GM23338 (cell line): Measurements from ENCODE around the gene GGN. TPM values are rescaled to one million over a fixed set of nuclear protein-coding genes. Genes with fewer than 3 reads are reported as not detected.

Source experiments
- ATAC-seq: fragments of 200-7000 bp; cut with Tn5 transposase; 3 replicates; pipeline ENCODE4 v1.9.1; 2020
- DNase-seq: peaks from one replicate; pipeline ENCODE4 v3.0.0-alpha.2; 2015; ENCODE audit warnings: low spot score
- H2AFZ ChIP-seq: fragments of 200-600 bp; sonication (generic); 2 replicates; pipeline ENCODE4 v1.8.0; 2016; ENCODE audit warnings: antibody characterized with exemption, mild to moderate bottlenecking, moderate library complexity
- H3F3A ChIP-seq: fragments of 200-600 bp; sonication (generic); replicated peaks from 2 replicates; pipeline ENCODE4 v1.8.0; 2017; ENCODE audit warnings: antibody characterized with exemption, mixed run types, low read depth
- H3K27ac ChIP-seq: fragments of 200-600 bp; sonication (generic); 2 replicates; pipeline ENCODE4 v1.6.1; 2016; ENCODE audit warnings: low read depth
- H3K27me3 ChIP-seq: fragments of 200-600 bp; sonication (generic); 2 replicates; pipeline ENCODE4 v1.8.0; 2016; ENCODE audit warnings: mild to moderate bottlenecking, mixed run types, moderate library complexity; ENCODE audit not compliant: insufficient read depth
- H3K36me3 ChIP-seq: fragments of 200-600 bp; sonication (generic); 2 replicates; pipeline ENCODE4 v1.8.0; 2016; ENCODE audit warnings: mild to moderate bottlenecking; ENCODE audit not compliant: insufficient read depth
- H3K4me1 ChIP-seq: fragments of 200-600 bp; sonication (generic); 2 replicates; pipeline ENCODE4 v1.8.0; 2016; ENCODE audit warnings: mild to moderate bottlenecking, moderate library complexity; ENCODE audit not compliant: insufficient read depth
- H3K4me2 ChIP-seq: fragments of 200-600 bp; sonication (generic); 2 replicates; pipeline ENCODE4 v1.7.1; 2017; ENCODE audit warnings: mixed run types
- H3K4me3 ChIP-seq: fragments of 200-600 bp; sonication (generic); 2 replicates; pipeline ENCODE4 v1.6.1; 2016; ENCODE audit warnings: mixed run types
- H3K79me2 ChIP-seq: fragments of 200-600 bp; sonication (generic); replicated peaks from 2 replicates; pipeline ENCODE4 v1.8.0; 2017; ENCODE audit warnings: mild to moderate bottlenecking; ENCODE audit not compliant: insufficient read depth
- H3K9me2 ChIP-seq: fragments of 200-600 bp; sonication (generic); 2 replicates; pipeline ENCODE4 v1.8.0; 2017; ENCODE audit not compliant: insufficient read depth
- H4K20me1 ChIP-seq: fragments of 200-600 bp; sonication (generic); replicated peaks from 2 replicates; pipeline ENCODE4 v1.8.0; 2017; ENCODE audit warnings: mild to moderate bottlenecking; ENCODE audit not compliant: insufficient read depth
- H3K27ac Mint-ChIP-seq: 2 replicates; pipeline ENCODE4 v1.8.0; 2020; ENCODE audit warnings: inconsistent platforms, mild to moderate bottlenecking, moderate library complexity, mixed read lengths
- H3K27me3 Mint-ChIP-seq: 3 replicates; pipeline ENCODE4 v1.8.0; 2022; ENCODE audit warnings: low read depth, mild to moderate bottlenecking, moderate library complexity, mixed read lengths, inconsistent platforms; ENCODE audit not compliant: insufficient read depth, poor library complexity
- H3K36me3 Mint-ChIP-seq: 3 replicates; pipeline ENCODE4 v1.8.0; 2021; ENCODE audit warnings: low read depth, mild to moderate bottlenecking, inconsistent platforms, moderate library complexity, mixed read lengths
- H3K4me1 Mint-ChIP-seq: 3 replicates; pipeline ENCODE4 v1.8.0; 2020; ENCODE audit warnings: mild to moderate bottlenecking, inconsistent platforms, mixed read lengths
- H3K4me3 Mint-ChIP-seq: 3 replicates; pipeline ENCODE4 v1.8.0; 2021; ENCODE audit warnings: moderate library complexity, mild to moderate bottlenecking, inconsistent platforms, mixed read lengths
- H3K9me3 Mint-ChIP-seq: 3 replicates; pipeline ENCODE4 v1.8.0; 2020; ENCODE audit warnings: moderate library complexity, mild to moderate bottlenecking, inconsistent platforms, mixed read lengths
- CREB1 ChIP-seq: fragments of 250-450 bp; sonication (Bioruptor Pico); IDR thresholded peaks from 2 replicates; pipeline ENCODE4 v1.5.0; 2020; ENCODE audit warnings: low read depth, mild to moderate bottlenecking, moderate library complexity
- CTCF ChIP-seq, 2 experiments: fragments of 200-600 bp in 1 of 2; sonication (generic) in 1 of 2; conservative IDR thresholded peaks; 2 replicates each; pipeline versions ENCODE4 v1.5.1 to v1.6.1; 2016 to 2017; ENCODE audit warnings: antibody characterized with exemption in 2 of 2, low read depth in 2 of 2, mild to moderate bottlenecking in 2 of 2, moderate library complexity in 1 of 2
- ETS1 ChIP-seq: IDR thresholded peaks from 2 replicates; pipeline ENCODE4 v1.6.1; 2016; ENCODE audit warnings: antibody characterized with exemption
- EZH2 ChIP-seq: fragments of 200-600 bp; sonication (generic); IDR thresholded peaks from one replicate; pipeline ENCODE4 v1.8.0; 2017; ENCODE audit warnings: antibody characterized with exemption, mild to moderate bottlenecking, low read depth; ENCODE audit not compliant: unreplicated experiment
- EZH2phosphoT487 ChIP-seq: fragments of 200-600 bp; sonication (generic); IDR thresholded peaks from one replicate; pipeline ENCODE4 v1.8.1; 2018; ENCODE audit warnings: antibody characterized with exemption; ENCODE audit not compliant: unreplicated experiment
- JUNB ChIP-seq: IDR thresholded peaks from one replicate; pipeline ENCODE4 v1.6.1; 2016; ENCODE audit warnings: antibody characterized with exemption; ENCODE audit not compliant: unreplicated experiment
- NANOG ChIP-seq: IDR thresholded peaks from 2 replicates; pipeline ENCODE4 v1.6.1; 2016; ENCODE audit warnings: antibody characterized with exemption, borderline replicate concordance
- POLR2AphosphoS5 ChIP-seq: IDR thresholded peaks from 2 replicates; pipeline ENCODE4 v1.6.1; 2016; ENCODE audit warnings: antibody characterized with exemption, low read depth
- REST ChIP-seq: IDR thresholded peaks from one replicate; pipeline ENCODE4 v1.6.1; 2018; ENCODE audit warnings: antibody characterized with exemption; ENCODE audit not compliant: unreplicated experiment
- STAT1 ChIP-seq: IDR thresholded peaks from one replicate; pipeline ENCODE4 v1.6.1; 2016; ENCODE audit warnings: antibody characterized with exemption; ENCODE audit not compliant: unreplicated experiment
- ZNF114 ChIP-seq: fragments of 250-450 bp; sonication (Bioruptor Pico); IDR thresholded peaks from 2 replicates; pipeline ENCODE4 v1.5.0; 2020; ENCODE audit warnings: mild to moderate bottlenecking, moderate library complexity
- ZNF462 ChIP-seq: fragments of 250-450 bp; sonication (Bioruptor Pico); IDR thresholded peaks from 2 replicates; pipeline ENCODE4 v1.5.0; 2020; ENCODE audit warnings: mild to moderate bottlenecking, moderate library complexity
- polyA plus RNA-seq: library from polyadenylated mRNA; unstranded; fragments of >200 nt; fragmentation: Nextera tagmentation; extraction: Ambion mirVana; gene quantifications from 2 replicates; pipeline ENCODE4 v1.2.1, GENCODE V29; 2016
- total RNA-seq: library from RNA; depleted of rRNA; stranded (reverse); fragments of >200 nt; shearing (Covaris generic); gene quantifications from 2 replicates; pipeline ENCODE4 v1.2.3, GENCODE V29; 2014

GGN gene
- total and polyA plus RNA-seq, 2 experiments from 2014 or later = 0.14 to 1.5 TPM

- Histone ChIP-seq H3K4me2 (no peak overlapping the region), H3K9me2 (no peaks in the 10 kb centered on the region), H3K27ac (no peak overlapping the region), H3F3A (0 out of 2 replicates have a peak, but pooled peaks cover 25% of the 10 kb centered on the region), H4K20me1 (no peaks in the 10 kb centered on the region), H3K4me1 (peaks cover 24% of the 10 kb centered on the region), H3K36me3 (no peaks in the 10 kb centered on the region), H3K79me2 (no peaks in the 10 kb centered on the region), H3K4me3 (no peak overlapping the region), H3K27me3 (peaks cover 10% of the 10 kb centered on the region; the same call in 1 of the 2 replicates), H2AFZ (no peak overlapping the region)
- DNase-seq = no peak
- Mint-ChIP-seq H3K36me3 (no peaks in the 10 kb centered on the region; the same call in 2 of the 3 replicates), H3K4me3 (no peak overlapping the region), H3K27me3 (peaks cover 32% of the 10 kb centered on the region), H3K9me3 (no peaks in the 10 kb centered on the region), H3K4me1 (peaks cover 16% of the 10 kb centered on the region), H3K27ac (no peak overlapping the region)
- no peak for ATAC-seq
- TF ChIP-seq EZH2phosphoT487 = no peak
- no peak for TF ChIP-seq POLR2AphosphoS5
- no peak for TF ChIP-seq STAT1
- no peak for TF ChIP-seq JUNB
- no peak for TF ChIP-seq NANOG
- no peak for TF ChIP-seq REST
- no peak for TF ChIP-seq ZNF114 (CRISPR knock-in tag)
- TF ChIP-seq EZH2 = no peak
- no peak for TF ChIP-seq CTCF (conservative IDR thresholded peaks at IDR 0.05; ENCODE audit: low read depth in 2 of 2)
- no peak for TF ChIP-seq CREB1 (CRISPR knock-in tag)
- no peak for TF ChIP-seq ZNF462 (CRISPR knock-in tag)
- no peak for TF ChIP-seq ETS1
These were observed 34.6 kb upstream of the GGN start for GRCh38 chr19:38422438-38422837.
